MM.1S (cell line): ENCODE results near the gene MUTYH.

Experiments
- CTCF ChIP-seq: fragments of 300-600 bp; sonication (generic); IDR thresholded peaks from 2 replicates; pipeline ENCODE4 v1.5.1; 2016; ENCODE audit warnings: antibody characterized with exemption, low read length, mixed read lengths
- EZH2phosphoT487 ChIP-seq: fragments of 300-600 bp; sonication (generic); IDR thresholded peaks from 2 replicates; pipeline ENCODE4 v1.6.1; 2018; ENCODE audit warnings: antibody characterized with exemption, low read length

- no peak for TF ChIP-seq CTCF
- TF ChIP-seq EZH2phosphoT487: no peak
These were observed 48.5 kb downstream of the MUTYH start for GRCh38 chr1:45291716-45292115.
